Mesothelial cell of epicardium (in vitro differentiated cells): Measurements from ENCODE around the gene SMC3. TPM values are rescaled to one million over a fixed set of nuclear protein-coding genes. Genes with fewer than 3 reads are reported as not detected.
"Not testable (repeated sequence)": the region's sequence is repeated elsewhere in the genome, so short reads cannot be mapped to it uniquely, and the experiment has no call there.

Source experiments
- DNase-seq, 2 experiments: peaks; one replicate each; pipeline ENCODE4 v3.0.0; 2021; ENCODE audit warnings: low spot score in 2 of 2; ENCODE audit not compliant: unreplicated experiment in 2 of 2
- H3K27ac Mint-ChIP-seq: 2 replicates; pipeline ENCODE4 v1.8.0; 2021; ENCODE audit warnings: mixed read lengths
- H3K27me3 Mint-ChIP-seq: 2 replicates; pipeline ENCODE4 v1.8.0; 2021; ENCODE audit warnings: low read depth, mixed read lengths
- H3K36me3 Mint-ChIP-seq: 2 replicates; pipeline ENCODE4 v1.8.0; 2021; ENCODE audit warnings: mixed read lengths
- H3K4me1 Mint-ChIP-seq: 2 replicates; pipeline ENCODE4 v1.8.0; 2021; ENCODE audit warnings: mixed read lengths
- H3K4me3 Mint-ChIP-seq: 2 replicates; pipeline ENCODE4 v1.8.0; 2021; ENCODE audit warnings: mild to moderate bottlenecking, moderate library complexity, mixed read lengths
- H3K9me3 Mint-ChIP-seq: 2 replicates; pipeline ENCODE4 v1.8.0; 2021; ENCODE audit warnings: mixed read lengths
- total RNA-seq: library from RNA; stranded (reverse); gene quantifications from 3 replicates; pipeline ENCODE4 v1.2.1, GENCODE V29; 2021
- TF ChIP-seq, protein P1 (sequence below): fragments of 200-600 bp; sonication (generic); IDR thresholded peaks from one replicate; pipeline ENCODE4 v1.5.0; 2021; ENCODE audit warnings: antibody characterized with exemption; ENCODE audit not compliant: unreplicated experiment

SMC3 gene
- total RNA-seq, 1 donor from 2014 or later, result 47.2 TPM

DNA sequence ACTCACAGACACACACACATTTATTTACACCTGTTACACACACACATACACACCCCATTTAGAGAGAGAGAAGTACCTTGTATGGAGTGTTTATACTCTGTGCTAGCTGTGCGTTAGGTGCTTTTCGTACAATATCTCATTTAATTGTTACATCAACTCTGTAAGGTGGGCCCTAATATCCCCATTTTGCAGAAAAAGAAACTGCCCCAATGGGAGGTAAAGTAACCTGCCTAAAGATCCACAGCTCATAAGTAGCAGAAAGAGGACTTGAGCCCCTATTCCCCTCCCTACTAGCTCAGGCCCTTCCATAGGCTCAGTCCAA, 52.9 kb downstream of the SMC3 start:
- H3K4me1 Mint-ChIP-seq, result peaks cover 13% of the 10 kb centered on the region
- H3K27ac Mint-ChIP-seq, result peak overlapping the region; percentile 47
- H3K36me3 Mint-ChIP-seq, result no peaks in the 10 kb centered on the region
- H3K4me3 Mint-ChIP-seq, result no peak overlapping the region
- no peaks in the 10 kb centered on the region for H3K27me3 Mint-ChIP-seq
- TF ChIP-seq, protein P1, sequence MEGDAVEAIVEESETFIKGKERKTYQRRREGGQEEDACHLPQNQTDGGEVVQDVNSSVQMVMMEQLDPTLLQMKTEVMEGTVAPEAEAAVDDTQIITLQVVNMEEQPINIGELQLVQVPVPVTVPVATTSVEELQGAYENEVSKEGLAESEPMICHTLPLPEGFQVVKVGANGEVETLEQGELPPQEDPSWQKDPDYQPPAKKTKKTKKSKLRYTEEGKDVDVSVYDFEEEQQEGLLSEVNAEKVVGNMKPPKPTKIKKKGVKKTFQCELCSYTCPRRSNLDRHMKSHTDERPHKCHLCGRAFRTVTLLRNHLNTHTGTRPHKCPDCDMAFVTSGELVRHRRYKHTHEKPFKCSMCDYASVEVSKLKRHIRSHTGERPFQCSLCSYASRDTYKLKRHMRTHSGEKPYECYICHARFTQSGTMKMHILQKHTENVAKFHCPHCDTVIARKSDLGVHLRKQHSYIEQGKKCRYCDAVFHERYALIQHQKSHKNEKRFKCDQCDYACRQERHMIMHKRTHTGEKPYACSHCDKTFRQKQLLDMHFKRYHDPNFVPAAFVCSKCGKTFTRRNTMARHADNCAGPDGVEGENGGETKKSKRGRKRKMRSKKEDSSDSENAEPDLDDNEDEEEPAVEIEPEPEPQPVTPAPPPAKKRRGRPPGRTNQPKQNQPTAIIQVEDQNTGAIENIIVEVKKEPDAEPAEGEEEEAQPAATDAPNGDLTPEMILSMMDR, result no peak
- peaks cover 7% of the 10 kb centered on the region for H3K9me3 Mint-ChIP-seq
- no peak for DNase-seq

GRCh38 chr10:110623316-110623715, 55.8 kb downstream of the SMC3 start:
- H3K4me3 Mint-ChIP-seq, H3K36me3 Mint-ChIP-seq, H3K27ac Mint-ChIP-seq, H3K27me3 Mint-ChIP-seq, DNase-seq: not testable (repeated sequence)
- peaks cover 11% of the 10 kb centered on the region for H3K9me3 Mint-ChIP-seq
- H3K4me1 Mint-ChIP-seq, result peaks cover 13% of the 10 kb centered on the region

- TF ChIP-seq, protein P1, result no peak
- no peaks in the 10 kb centered on the region for H3K27me3 Mint-ChIP-seq
- H3K27ac Mint-ChIP-seq, result no peak overlapping the region
- H3K4me3 Mint-ChIP-seq, result no peak overlapping the region
- no peaks in the 10 kb centered on the region for H3K36me3 Mint-ChIP-seq
- no peak for DNase-seq
- H3K4me1 Mint-ChIP-seq, result peaks cover 12% of the 10 kb centered on the region
- peaks cover 13% of the 10 kb centered on the region for H3K9me3 Mint-ChIP-seq
These were observed 57.9 kb downstream of the SMC3 start for GRCh38 chr10:110625356-110625894.

- H3K4me3 Mint-ChIP-seq, result no peak overlapping the region
- H3K27ac Mint-ChIP-seq, result no peak overlapping the region
- no peak for DNase-seq
- no peaks in the 10 kb centered on the region for H3K36me3 Mint-ChIP-seq
- TF ChIP-seq, protein P1, result no peak
- H3K27me3 Mint-ChIP-seq, result no peaks in the 10 kb centered on the region
- H3K4me1 Mint-ChIP-seq, result peaks cover 12% of the 10 kb centered on the region
- H3K9me3 Mint-ChIP-seq, result peaks cover 13% of the 10 kb centered on the region
These were observed 58.7 kb downstream of the SMC3 start for GRCh38 chr10:110625951-110626855.

- TF ChIP-seq, protein P1, result no peak
- no peaks in the 10 kb centered on the region for H3K27me3 Mint-ChIP-seq
- peaks cover 9% of the 10 kb centered on the region for H3K9me3 Mint-ChIP-seq
- DNase-seq, result no peak
- no peak overlapping the region for H3K4me3 Mint-ChIP-seq
- no peak overlapping the region for H3K27ac Mint-ChIP-seq
- H3K36me3 Mint-ChIP-seq, result no peaks in the 10 kb centered on the region
- H3K4me1 Mint-ChIP-seq, result peaks cover 12% of the 10 kb centered on the region
These were observed 60.7 kb downstream of the SMC3 start for GRCh38 chr10:110628161-110628560.

DNA sequence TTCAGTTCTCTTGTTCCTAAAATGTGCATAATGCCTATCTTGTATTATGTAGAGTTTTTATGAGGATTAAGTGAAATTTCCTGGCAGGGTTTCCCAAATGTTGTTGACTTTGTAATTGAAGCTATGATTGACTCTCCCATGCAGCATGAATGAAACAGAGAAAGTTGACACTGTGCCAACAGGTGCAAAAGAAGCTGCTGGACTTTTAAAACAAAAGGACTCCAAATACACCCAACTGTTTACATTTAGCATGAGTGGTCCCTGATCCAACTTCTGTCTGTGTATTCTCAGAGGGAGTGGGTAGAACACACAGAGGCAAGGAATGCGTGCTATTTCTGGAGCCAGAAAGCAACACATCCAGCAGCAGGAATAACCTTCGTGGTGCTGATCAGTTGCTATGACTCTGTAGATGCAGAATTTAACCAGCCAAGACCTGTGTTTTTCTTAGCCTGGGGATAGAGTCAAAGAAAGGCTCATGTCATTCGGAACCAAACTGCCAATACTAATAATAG, 62.2 kb downstream of the SMC3 start:
- no peak for DNase-seq
- H3K4me1 Mint-ChIP-seq, result peaks cover 17% of the 10 kb centered on the region
- H3K4me3 Mint-ChIP-seq, result no peak overlapping the region
- TF ChIP-seq, protein P1, result no peak
- peak overlapping the region; percentile 86 for H3K27ac Mint-ChIP-seq
- H3K9me3 Mint-ChIP-seq, result peaks cover 6% of the 10 kb centered on the region
- no peaks in the 10 kb centered on the region for H3K36me3 Mint-ChIP-seq
- no peaks in the 10 kb centered on the region for H3K27me3 Mint-ChIP-seq
